H9 (cell line): ENCODE data around the gene SIX5. TPM values are rescaled to one million over a fixed set of nuclear protein-coding genes. Genes with fewer than 3 reads are reported as not detected.
A peak's percentile ranks its signal among the peaks of the same experiment; 100 is the strongest.

Experiments
- DNase-seq: peaks from one replicate; pipeline ENCODE4 v3.0.0-alpha.2; 2017
- H2AFZ ChIP-seq: one replicate; pipeline ENCODE4 v1.6.1; 2013; ENCODE audit warnings: mild to moderate bottlenecking, low read length, control low read depth, moderate library complexity
- H2AK5ac ChIP-seq: 2 replicates; pipeline ENCODE4 v1.6.1; 2013; ENCODE audit warnings: low read length, control low read depth, mixed read lengths; ENCODE audit not compliant: insufficient read length
- H2BK120ac ChIP-seq: one replicate; pipeline ENCODE4 v1.6.1; 2013; ENCODE audit warnings: low read depth, mild to moderate bottlenecking, low read length, control low read depth, inconsistent platforms; ENCODE audit not compliant: poor library complexity, severe bottlenecking
- H2BK12ac ChIP-seq: 2 replicates; pipeline ENCODE4 v1.6.1; 2013; ENCODE audit warnings: low read length, control low read depth, mixed read lengths, low read depth; ENCODE audit not compliant: insufficient read length
- H2BK15ac ChIP-seq: 2 replicates; pipeline ENCODE4 v1.6.1; 2013; ENCODE audit warnings: low read depth, low read length, control low read depth
- H2BK20ac ChIP-seq: one replicate; pipeline ENCODE4 v1.6.1; 2013; ENCODE audit warnings: low read depth, mild to moderate bottlenecking, low read length, control low read depth, inconsistent platforms; ENCODE audit not compliant: poor library complexity, severe bottlenecking
- H2BK5ac ChIP-seq: 2 replicates; pipeline ENCODE4 v1.6.1; 2013; ENCODE audit warnings: low read length, control low read depth, mixed read lengths; ENCODE audit not compliant: insufficient read length
- H3K14ac ChIP-seq: 2 replicates; pipeline ENCODE4 v1.6.1; 2013; ENCODE audit warnings: low read length, control low read depth; ENCODE audit not compliant: insufficient read depth
- H3K18ac ChIP-seq: 2 replicates; pipeline ENCODE4 v1.6.1; 2013; ENCODE audit warnings: low read depth, mild to moderate bottlenecking, mixed read lengths, low read length, control low read depth; ENCODE audit not compliant: insufficient read length
- H3K23ac ChIP-seq: 2 replicates; pipeline ENCODE4 v1.6.1; 2013; ENCODE audit warnings: low read length, control low read depth, mixed read lengths, low read depth; ENCODE audit not compliant: insufficient read length
- H3K23me2 ChIP-seq: 2 replicates; pipeline ENCODE4 v1.6.1; 2013; ENCODE audit warnings: low read depth, mild to moderate bottlenecking, mixed read lengths, low read length, control low read depth; ENCODE audit not compliant: insufficient read length, poor library complexity, severe bottlenecking
- H3K27ac ChIP-seq: 2 replicates; pipeline ENCODE4 v1.5.1; 2013; ENCODE audit warnings: low read length, control low read depth, mixed read lengths, low read depth; ENCODE audit not compliant: insufficient read length
- H3K27me3 ChIP-seq: 2 replicates; pipeline ENCODE4 v1.6.1; 2013; ENCODE audit warnings: low read length, control low read depth, inconsistent platforms; ENCODE audit not compliant: insufficient read depth
- H3K4ac ChIP-seq: 2 replicates; pipeline ENCODE4 v1.6.1; 2013; ENCODE audit warnings: low read depth, mild to moderate bottlenecking, control low read depth, inconsistent platforms, low read length, moderate library complexity
- H3K4me1 ChIP-seq: 2 replicates; pipeline ENCODE4 v1.6.1; 2013; ENCODE audit warnings: low read length, control low read depth, inconsistent platforms; ENCODE audit not compliant: insufficient read depth
- H3K4me2 ChIP-seq: 2 replicates; pipeline ENCODE4 v1.6.1; 2013; ENCODE audit warnings: low read length, control low read depth, mixed read lengths; ENCODE audit not compliant: insufficient read length, insufficient read depth
- H3K56ac ChIP-seq: 2 replicates; pipeline ENCODE4 v1.6.1; 2013; ENCODE audit warnings: low read depth, mild to moderate bottlenecking, mixed read lengths, low read length, control low read depth; ENCODE audit not compliant: insufficient read length
- H3K79me1 ChIP-seq: 2 replicates; pipeline ENCODE4 v1.6.1; 2013; ENCODE audit warnings: low read depth, mild to moderate bottlenecking, moderate library complexity, low read length, control low read depth, inconsistent platforms; ENCODE audit not compliant: insufficient read depth, poor library complexity, severe bottlenecking
- H3K79me2 ChIP-seq: 2 replicates; pipeline ENCODE4 v1.6.1; 2013; ENCODE audit warnings: low read length, control low read depth, inconsistent platforms; ENCODE audit not compliant: insufficient read depth
- H3K9ac ChIP-seq: 2 replicates; pipeline ENCODE4 v1.6.1; 2013; ENCODE audit warnings: low read length, control low read depth, mixed read lengths; ENCODE audit not compliant: insufficient read length; ENCODE audit errors: extremely low read depth
- H3K9me3 ChIP-seq: one replicate; pipeline ENCODE4 v1.6.1; 2013; ENCODE audit warnings: low read depth, low read length, inconsistent platforms; ENCODE audit not compliant: control insufficient read depth
- H3T11ph ChIP-seq: one replicate; pipeline ENCODE4 v1.6.1; 2013; ENCODE audit warnings: mild to moderate bottlenecking, low read length, control low read depth, inconsistent platforms
- H4K20me1 ChIP-seq: one replicate; pipeline ENCODE4 v1.6.1; 2013; ENCODE audit not compliant: control insufficient read depth, insufficient read length, insufficient read depth
- H4K5ac ChIP-seq: 2 replicates; pipeline ENCODE4 v1.6.1; 2013; ENCODE audit warnings: low read depth, mild to moderate bottlenecking, mixed read lengths, low read length, control low read depth; ENCODE audit not compliant: insufficient read length
- H4K8ac ChIP-seq: replicated peaks from 2 replicates; pipeline ENCODE4 v1.6.1; 2013; ENCODE audit warnings: low read length, control low read depth, mixed read lengths, low read depth; ENCODE audit not compliant: insufficient read length
- H4K91ac ChIP-seq: 2 replicates; pipeline ENCODE4 v1.6.1; 2013; ENCODE audit warnings: low read depth, mild to moderate bottlenecking, moderate library complexity, mixed read lengths, low read length, control low read depth; ENCODE audit not compliant: insufficient read length
- H3K27ac Mint-ChIP-seq, 3 experiments: 2 replicates in 2 of 3; 3 replicates in 1 of 3; pipeline ENCODE4 v1.8.0; 2020 to 2021; ENCODE audit warnings: mixed read lengths in 3 of 3, mild to moderate bottlenecking in 1 of 3, moderate library complexity in 1 of 3
- H3K27me3 Mint-ChIP-seq: 2 replicates; pipeline ENCODE4 v1.8.0; 2021; ENCODE audit warnings: low read depth, mild to moderate bottlenecking, moderate library complexity, mixed read lengths
- H3K36me3 Mint-ChIP-seq, 3 experiments: 2 replicates in 2 of 3; 3 replicates in 1 of 3; pipeline ENCODE4 v1.8.0; 2020 to 2021; ENCODE audit warnings: low read depth in 3 of 3, mixed read lengths in 3 of 3; ENCODE audit not compliant: insufficient read depth in 1 of 3
- H3K4me1 Mint-ChIP-seq, 2 experiments: 2 replicates each; pipeline ENCODE4 v1.8.0; 2020; ENCODE audit warnings: mixed read lengths in 2 of 2
- H3K4me3 Mint-ChIP-seq, 2 experiments: 2 replicates in 1 of 2; 3 replicates in 1 of 2; pipeline ENCODE4 v1.8.0; 2020 to 2021; ENCODE audit warnings: mild to moderate bottlenecking in 2 of 2, mixed read lengths in 2 of 2, moderate library complexity in 1 of 2
- H3K9me3 Mint-ChIP-seq, 2 experiments: 2 replicates in 1 of 2; 3 replicates in 1 of 2; pipeline ENCODE4 v1.8.0; 2020; ENCODE audit warnings: mild to moderate bottlenecking in 2 of 2, mixed read lengths in 2 of 2, moderate library complexity in 1 of 2
- WGBS: extraction: QIAGEN DNeasy Blood & Tissue Kit; methylation state at CpG from one replicate; pipeline ENCODE4 v1.1.7; 2013; ENCODE audit warnings: missing lambda C conversion rate, low lambda C conversion rate, mixed read lengths; ENCODE audit not compliant: insufficient read length; ENCODE audit errors: extremely low coverage; 5-methylcytosine and 5-hydroxymethylcytosine counted together
- total RNA-seq: library from RNA; stranded (reverse); gene quantifications from 2 replicates; pipeline ENCODE4 v1.2.1, GENCODE V29; 2021
- TF ChIP-seq, protein P1 (sequence below): fragments of 200-600 bp; sonication (generic); conservative IDR thresholded peaks from 3 replicates; pipeline ENCODE4 v1.8.0; 2021; ENCODE audit warnings: antibody characterized with exemption, mild to moderate bottlenecking

SIX5 gene
- total RNA-seq, 1 experiment from 2014 or later: 41.7 TPM

DNA sequence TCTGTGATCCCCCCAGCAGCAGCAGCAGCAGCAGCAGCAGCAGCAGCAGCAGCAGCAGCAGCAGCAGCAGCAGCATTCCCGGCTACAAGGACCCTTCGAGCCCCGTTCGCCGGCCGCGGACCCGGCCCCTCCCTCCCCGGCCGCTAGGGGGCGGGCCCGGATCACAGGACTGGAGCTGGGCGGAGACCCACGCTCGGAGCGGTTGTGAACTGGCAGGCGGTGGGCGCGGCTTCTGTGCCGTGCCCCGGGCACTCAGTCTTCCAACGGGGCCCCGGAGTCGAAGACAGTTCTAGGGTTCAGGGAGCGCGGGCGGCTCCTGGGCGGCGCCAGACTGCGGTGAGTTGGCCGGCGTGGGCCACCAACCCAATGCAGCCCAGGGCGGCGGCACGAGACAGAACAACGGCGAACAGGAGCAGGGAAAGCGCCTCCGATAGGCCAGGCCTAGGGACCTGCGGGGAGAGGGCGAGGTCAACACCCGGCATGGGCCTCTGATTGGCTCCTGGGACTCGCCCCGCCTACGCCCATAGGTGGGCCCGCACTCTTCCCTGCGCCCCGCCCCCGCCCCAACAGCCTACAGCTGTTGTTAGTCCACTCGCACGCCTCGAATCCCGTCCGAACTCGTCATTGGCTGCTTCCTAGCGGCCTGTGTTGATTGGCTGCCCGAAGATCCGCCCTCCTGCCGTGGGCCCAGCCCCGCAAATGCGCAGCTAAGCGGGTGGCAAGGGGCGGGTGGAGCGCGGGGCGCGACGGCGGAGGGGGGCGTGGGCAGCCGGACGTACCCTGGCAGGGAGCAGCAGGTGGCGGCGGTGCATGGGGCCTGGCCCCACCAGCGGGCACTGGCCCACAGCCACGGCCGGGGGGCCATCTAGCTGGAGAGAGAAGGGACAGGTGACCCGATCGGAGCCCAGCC lies 1.4 kb upstream of the SIX5 start:
- Mint-ChIP-seq H3K4me1 (peaks cover 7 to 23% of the 10 kb centered on the region in 2 experiments), H3K36me3 (peaks cover 5 to 27% (median 15%) of the 10 kb centered on the region in 3 experiments), H3K27me3 (peaks cover 3% of the 10 kb centered on the region), H3K4me3 (peak overlapping the region; percentile 82 to 93), H3K27ac (peak overlapping the region; percentile 94 to 98 (median 96); a peak in 6 of 7 replicates), H3K9me3 (no peaks in the 10 kb centered on the region; a peak in 1 of 5 replicates)
- Histone ChIP-seq H2AK5ac (no peak overlapping the region), H3K4ac (no peak overlapping the region), H3K79me1 (no peaks in the 10 kb centered on the region), H3K23ac (no peak overlapping the region), H3K27me3 (no peaks in the 10 kb centered on the region), H3K9me3 (no peaks in the 10 kb centered on the region), H3K14ac (peak overlapping the region; percentile 59; the same call in 1 of the 2 replicates), H3K4me1 (peaks cover 3% of the 10 kb centered on the region; the same call in 1 of the 2 replicates), H3T11ph (no peak overlapping the region), H3K4me2 (peak overlapping the region; percentile 58), H3K18ac (peak overlapping the region; percentile 69), H2BK20ac (no peak overlapping the region), H4K8ac (no peak overlapping the region), H4K20me1 (no peaks in the 10 kb centered on the region), H2AFZ (no peak overlapping the region), H3K79me2 (no peaks in the 10 kb centered on the region), H2BK5ac (no peak overlapping the region), H2BK120ac (no peak overlapping the region), H3K56ac (no peak overlapping the region), H2BK12ac (no peak overlapping the region), H2BK15ac (no peak overlapping the region), H4K91ac (no peak overlapping the region), H3K9ac (peak overlapping the region; percentile 39), H4K5ac (no peak overlapping the region), H3K23me2 (peaks cover 18% of the 10 kb centered on the region), H3K27ac (no peak overlapping the region)
- TF ChIP-seq, protein P1, sequence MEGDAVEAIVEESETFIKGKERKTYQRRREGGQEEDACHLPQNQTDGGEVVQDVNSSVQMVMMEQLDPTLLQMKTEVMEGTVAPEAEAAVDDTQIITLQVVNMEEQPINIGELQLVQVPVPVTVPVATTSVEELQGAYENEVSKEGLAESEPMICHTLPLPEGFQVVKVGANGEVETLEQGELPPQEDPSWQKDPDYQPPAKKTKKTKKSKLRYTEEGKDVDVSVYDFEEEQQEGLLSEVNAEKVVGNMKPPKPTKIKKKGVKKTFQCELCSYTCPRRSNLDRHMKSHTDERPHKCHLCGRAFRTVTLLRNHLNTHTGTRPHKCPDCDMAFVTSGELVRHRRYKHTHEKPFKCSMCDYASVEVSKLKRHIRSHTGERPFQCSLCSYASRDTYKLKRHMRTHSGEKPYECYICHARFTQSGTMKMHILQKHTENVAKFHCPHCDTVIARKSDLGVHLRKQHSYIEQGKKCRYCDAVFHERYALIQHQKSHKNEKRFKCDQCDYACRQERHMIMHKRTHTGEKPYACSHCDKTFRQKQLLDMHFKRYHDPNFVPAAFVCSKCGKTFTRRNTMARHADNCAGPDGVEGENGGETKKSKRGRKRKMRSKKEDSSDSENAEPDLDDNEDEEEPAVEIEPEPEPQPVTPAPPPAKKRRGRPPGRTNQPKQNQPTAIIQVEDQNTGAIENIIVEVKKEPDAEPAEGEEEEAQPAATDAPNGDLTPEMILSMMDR: peak; percentile 97
- DNase-seq: peak; percentile 99
- WGBS: no CpG with 5 or more reads among the region's 79 CpGs
